DND-41 (cell line): ENCODE measurements around the gene FNDC3B.

Experiments used
- CTCF ChIP-seq: IDR thresholded peaks from 2 replicates; pipeline ENCODE4 v1.5.1; 2012; ENCODE audit warnings: borderline replicate concordance, low read length, moderate library complexity, mild to moderate bottlenecking; ENCODE audit not compliant: poor library complexity, severe bottlenecking; ENCODE audit errors: extremely low read depth
- EZH2 ChIP-seq: IDR thresholded peaks from 3 replicates; pipeline ENCODE4 v1.6.1; 2012; ENCODE audit warnings: borderline replicate concordance, low read depth, mild to moderate bottlenecking, moderate library complexity, low read length, inconsistent platforms; ENCODE audit not compliant: severe bottlenecking

- TF ChIP-seq CTCF (no peak), EZH2 (no peak)
Measured at GRCh38 chr3:172404237-172404962, 365.0 kb downstream of the FNDC3B start.
